AG04449 (cell line): ENCODE measurements around the gene PPIB.

Source experiments
- CTCF ChIA-PET: fragments of 350-600 bp; formaldehyde crosslinking; extraction: SDS; loops from one replicate; lab custom pipeline; 2021; ENCODE audit warnings: antibody characterized with exemption; lab: Yijun Ruan, JAX
- POLR2A ChIA-PET: fragments of 400-600, 350-600 bp; formaldehyde crosslinking; extraction: SDS; loops from one replicate; lab custom pipeline; 2020; ENCODE audit warnings: antibody characterized with exemption, inconsistent platforms; lab: Yijun Ruan, JAX
- DNase-seq: peaks from one replicate; pipeline ENCODE4 v3.0.0-alpha.2; 2010; ENCODE audit warnings: low read depth, low spot score
- H3K4me3 ChIP-seq: 2 replicates; pipeline ENCODE4 v1.5.1; 2011; ENCODE audit warnings: low read depth, mild to moderate bottlenecking, control low read depth, low read length
- CTCF ChIP-seq: IDR thresholded peaks from one replicate; pipeline ENCODE4 v1.5.1; 2011; ENCODE audit warnings: mild to moderate bottlenecking, moderate library complexity, low read length, control low read depth, inconsistent platforms; ENCODE audit not compliant: insufficient read depth; ENCODE audit errors: missing control alignments

Gene PPIB

GRCh38 chr15:64155802-64156651 lies 6.8 kb downstream of the PPIB start:
- CTCF ChIA-PET = interaction anchor here (0.6 to 3.3 kb wide), 3 partner anchors 9 to 622 kb away, joined by 3 to 27 read pairs (median 5); partner anchors contain the start of gene CSNK1G1
- no peak for DNase-seq
- POLR2A ChIA-PET = interaction anchor here (0.6 kb wide), 1 partner anchor 515 kb away, joined by 4 read pairs; no protein-coding TSS in a partner anchor
- no peak for TF ChIP-seq CTCF
- no peak overlapping the region for H3K4me3 ChIP-seq

GRCh38 chr15:64153480-64154367 lies 9.1 kb downstream of the PPIB start:
- CTCF ChIA-PET = interaction anchor here (0.6 to 3.1 kb wide), 33 partner anchors 9 to 544 kb away, joined by 3 to 39 read pairs (median 3); partner anchors contain the start of genes CSNK1G1, PPIB, SNX1 and TRIP4
- no peak overlapping the region for H3K4me3 ChIP-seq
- peak; percentile 29 for DNase-seq
- peak; percentile 99 for TF ChIP-seq CTCF
- POLR2A ChIA-PET = interaction anchor here (1.7 to 1.8 kb wide), 2 partner anchors 8 to 10 kb away, joined by 7 to 11 read pairs; partner anchors contain the start of gene PPIB

- ChIA-PET CTCF (interaction anchor here (0.6 to 3.1 kb wide), 25 partner anchors 8 to 523 kb away, joined by 3 to 39 read pairs (median 4); partner anchors contain the start of genes PPIB, SNX1 and TRIP4), POLR2A (interaction anchor here (0.6 to 1.8 kb wide), 3 partner anchors 9 to 302 kb away, joined by 3 to 11 read pairs (median 7); partner anchors contain the start of gene PPIB)
- H3K4me3 ChIP-seq = no peak overlapping the region; the same call in 1 of the 2 replicates
- no peak for TF ChIP-seq CTCF
- DNase-seq = no peak
Measured at GRCh38 chr15:64152507-64153387, 10.1 kb downstream of the PPIB start.

GRCh38 chr15:64151727-64152506 lies 10.9 kb downstream of the PPIB start, which contains the start of gene SNX22:
SNX22 (plus strand) TSS chr15:64151731; CDS start chr15:64151776, 45 bp downstream.
- peak within 1 kb of the TSS; percentile 50 for H3K4me3 ChIP-seq
- TF ChIP-seq CTCF = no peak
- ChIA-PET CTCF (interaction anchor here (1.7 to 3.0 kb wide), 3 partner anchors 10 to 36 kb away, joined by 4 to 39 read pairs (median 7); partner anchors contain the start of gene PPIB), POLR2A (interaction anchor here (1.7 kb wide), 1 partner anchor 10 kb away, joined by 7 read pairs; no protein-coding TSS in a partner anchor)
- no peak for DNase-seq
